ENCODE data around the gene GREB1L. TPM values are rescaled to one million over a fixed set of nuclear protein-coding genes. Genes with fewer than 3 reads are reported as not detected.
A peak's percentile ranks its signal among the peaks of the same experiment; 100 is the strongest.

GREB1L gene
- total RNA-seq, 2 donors from 2014 or later, result not detected

GRCh38 chr18:21241301-21242048 lies 557 bp upstream of the GREB1L start:
- Mint-ChIP-seq H3K4me1 (ENCODE audit: low read depth in 2 of 2) (peaks cover 0 to 3% of the 10 kb centered on the region in 2 donors), H3K27ac (no peak overlapping the region), H3K9me3 (no peaks in the 10 kb centered on the region), H3K27me3 (peaks cover 33 to 49% of the 10 kb centered on the region in 2 donors), H3K36me3 (no peaks in the 10 kb centered on the region), H3K4me3 (no peak overlapping the region)
- ATAC-seq (peak in 1 of 2 donors; percentile 6), DNase-seq (ENCODE audit: low spot score) (no peak)

GRCh38 chr18:21242780-21243401 lies 859 bp downstream of the GREB1L start:
- H3K36me3 Mint-ChIP-seq, result no peaks in the 10 kb centered on the region
- H3K4me1 Mint-ChIP-seq (ENCODE audit: low read depth in 2 of 2), result peaks cover 0 to 3% of the 10 kb centered on the region in 2 donors
- no peak overlapping the region for H3K27ac Mint-ChIP-seq
- peaks cover 31 to 48% of the 10 kb centered on the region in 2 donors for H3K27me3 Mint-ChIP-seq
- H3K9me3 Mint-ChIP-seq, result no peaks in the 10 kb centered on the region
- DNase-seq (ENCODE audit: low spot score), result no peak
- no peak overlapping the region for H3K4me3 Mint-ChIP-seq
- ATAC-seq, result no peak

- Mint-ChIP-seq H3K4me1 (ENCODE audit: low read depth in 2 of 2) (no peaks in the 10 kb centered on the region), H3K9me3 (peaks cover 3% of the 10 kb centered on the region), H3K4me3 (no peak overlapping the region), H3K36me3 (no peaks in the 10 kb centered on the region), H3K27ac (no peak overlapping the region), H3K27me3 (peaks cover 7 to 22% of the 10 kb centered on the region in 2 donors)
- no peak for DNase-seq (ENCODE audit: low spot score)
- no peak for ATAC-seq
Observed at GRCh38 chr18:21254576-21254975, 12.5 kb downstream of the GREB1L start.

GRCh38 chr18:21255211-21255610 lies 13.2 kb downstream of the GREB1L start:
- no peaks in the 10 kb centered on the region for H3K36me3 Mint-ChIP-seq
- no peak for DNase-seq (ENCODE audit: low spot score)
- no peak overlapping the region for H3K4me3 Mint-ChIP-seq
- H3K4me1 Mint-ChIP-seq (ENCODE audit: low read depth in 2 of 2), result no peaks in the 10 kb centered on the region
- H3K27me3 Mint-ChIP-seq, result peaks cover 3 to 16% of the 10 kb centered on the region in 2 donors
- H3K9me3 Mint-ChIP-seq, result peaks cover 3% of the 10 kb centered on the region
- H3K27ac Mint-ChIP-seq, result no peak overlapping the region
- no peak for ATAC-seq

GRCh38 chr18:21257386-21257785 lies 15.4 kb downstream of the GREB1L start:
- Mint-ChIP-seq H3K36me3 (no peaks in the 10 kb centered on the region), H3K27me3 (peaks cover 3 to 10% of the 10 kb centered on the region in 2 donors), H3K4me1 (ENCODE audit: low read depth in 2 of 2) (no peaks in the 10 kb centered on the region), H3K9me3 (peaks cover 3% of the 10 kb centered on the region), H3K4me3 (no peak overlapping the region), H3K27ac (no peak overlapping the region)
- no peak for ATAC-seq
- no peak for DNase-seq (ENCODE audit: low spot score)

GRCh38 chr18:21260621-21261020 lies 18.6 kb downstream of the GREB1L start:
- H3K9me3 Mint-ChIP-seq, result no peaks in the 10 kb centered on the region
- no peak overlapping the region for H3K27ac Mint-ChIP-seq
- no peak for ATAC-seq
- H3K4me3 Mint-ChIP-seq, result no peak overlapping the region
- peaks cover 0 to 11% of the 10 kb centered on the region in 2 donors for H3K27me3 Mint-ChIP-seq
- no peaks in the 10 kb centered on the region for H3K36me3 Mint-ChIP-seq
- DNase-seq (ENCODE audit: low spot score), result no peak
- no peaks in the 10 kb centered on the region for H3K4me1 Mint-ChIP-seq (ENCODE audit: low read depth in 2 of 2)

- ATAC-seq, result no peak
- H3K4me3 Mint-ChIP-seq, result no peak overlapping the region
Observed at GRCh38 chr18:21261352-21261751, 19.3 kb downstream of the GREB1L start.

GRCh38 chr18:21262244-21262643 lies 20.2 kb downstream of the GREB1L start:
- Mint-ChIP-seq H3K4me3 (no peak overlapping the region), H3K27me3 (peaks cover 0 to 20% of the 10 kb centered on the region in 2 donors), H3K27ac (no peak overlapping the region), H3K9me3 (no peaks in the 10 kb centered on the region), H3K4me1 (ENCODE audit: low read depth in 2 of 2) (no peaks in the 10 kb centered on the region), H3K36me3 (no peaks in the 10 kb centered on the region)
- ATAC-seq (no peak), DNase-seq (ENCODE audit: low spot score) (no peak)

More at GRCh38 chr18:21261352-21261751, 19.3 kb downstream of the GREB1L start:
- Mint-ChIP-seq H3K9me3 (no peaks in the 10 kb centered on the region), H3K27ac (no peak overlapping the region), H3K4me1 (ENCODE audit: low read depth in 2 of 2) (no peaks in the 10 kb centered on the region), H3K36me3 (no peaks in the 10 kb centered on the region), H3K27me3 (peaks cover 0 to 18% of the 10 kb centered on the region in 2 donors)
- no peak for DNase-seq (ENCODE audit: low spot score)

GRCh38 chr18:21262979-21263378 lies 20.9 kb downstream of the GREB1L start:
- DNase-seq (ENCODE audit: low spot score) (no peak), ATAC-seq (no peak)
- H3K9me3 Mint-ChIP-seq, result no peaks in the 10 kb centered on the region
- no peaks in the 10 kb centered on the region for H3K36me3 Mint-ChIP-seq
- no peak overlapping the region for H3K4me3 Mint-ChIP-seq
- H3K27ac Mint-ChIP-seq, result no peak overlapping the region
- no peaks in the 10 kb centered on the region for H3K4me1 Mint-ChIP-seq (ENCODE audit: low read depth in 2 of 2)
- H3K27me3 Mint-ChIP-seq, result peaks cover 0 to 20% of the 10 kb centered on the region in 2 donors

- DNase-seq (ENCODE audit: low spot score) (no peak), ATAC-seq (no peak)
- Mint-ChIP-seq H3K36me3 (no peaks in the 10 kb centered on the region), H3K27me3 (peaks cover 0 to 20% of the 10 kb centered on the region in 2 donors), H3K27ac (no peak overlapping the region), H3K4me1 (ENCODE audit: low read depth in 2 of 2) (no peaks in the 10 kb centered on the region), H3K4me3 (no peak overlapping the region), H3K9me3 (no peaks in the 10 kb centered on the region)
Observed at GRCh38 chr18:21264651-21265050, 22.6 kb downstream of the GREB1L start.

- H3K9me3 Mint-ChIP-seq, result no peaks in the 10 kb centered on the region
- DNase-seq (ENCODE audit: low spot score) (no peak), ATAC-seq (no peak)
- no peak overlapping the region for H3K4me3 Mint-ChIP-seq
- no peaks in the 10 kb centered on the region for H3K36me3 Mint-ChIP-seq
- no peaks in the 10 kb centered on the region for H3K4me1 Mint-ChIP-seq (ENCODE audit: low read depth in 2 of 2)
- H3K27me3 Mint-ChIP-seq, result peaks cover 2 to 20% of the 10 kb centered on the region in 2 donors
- no peak overlapping the region for H3K27ac Mint-ChIP-seq
Observed at GRCh38 chr18:21265971-21266673, 24.1 kb downstream of the GREB1L start.

GRCh38 chr18:21267400-21267799 lies 25.4 kb downstream of the GREB1L start:
- no peak for ATAC-seq
- Mint-ChIP-seq H3K4me1 (ENCODE audit: low read depth in 2 of 2) (no peaks in the 10 kb centered on the region), H3K4me3 (no peak overlapping the region), H3K27ac (no peak overlapping the region), H3K9me3 (no peaks in the 10 kb centered on the region), H3K27me3 (peaks cover 2 to 20% of the 10 kb centered on the region in 2 donors), H3K36me3 (no peaks in the 10 kb centered on the region)
- no peak for DNase-seq (ENCODE audit: low spot score)

GRCh38 chr18:21269349-21269748 lies 27.3 kb downstream of the GREB1L start:
- no peak for ATAC-seq

GRCh38 chr18:21270453-21270852 lies 28.4 kb downstream of the GREB1L start:
- peaks cover 2 to 11% of the 10 kb centered on the region in 2 donors for H3K27me3 Mint-ChIP-seq
- no peak overlapping the region for H3K27ac Mint-ChIP-seq
- DNase-seq (ENCODE audit: low spot score) (no peak), ATAC-seq (no peak)
- H3K4me3 Mint-ChIP-seq, result no peak overlapping the region
- H3K36me3 Mint-ChIP-seq, result no peaks in the 10 kb centered on the region
- no peaks in the 10 kb centered on the region for H3K4me1 Mint-ChIP-seq (ENCODE audit: low read depth in 2 of 2)
- no peaks in the 10 kb centered on the region for H3K9me3 Mint-ChIP-seq

More at GRCh38 chr18:21269349-21269748, 27.3 kb downstream of the GREB1L start:
- Mint-ChIP-seq H3K4me1 (ENCODE audit: low read depth in 2 of 2) (no peaks in the 10 kb centered on the region), H3K27me3 (peaks cover 2 to 20% of the 10 kb centered on the region in 2 donors), H3K36me3 (no peaks in the 10 kb centered on the region), H3K4me3 (no peak overlapping the region), H3K9me3 (no peaks in the 10 kb centered on the region), H3K27ac (no peak overlapping the region)
- no peak for DNase-seq (ENCODE audit: low spot score)
